GM12878 (cell line): Measurements from ENCODE around the gene WHRN. TPM values are rescaled to one million over a fixed set of nuclear protein-coding genes. Genes with fewer than 3 reads are reported as not detected.
A peak's percentile ranks its signal among the peaks of the same experiment; 100 is the strongest.

Experiments
- ATAC-seq: fragments of 200-7000 bp; cut with Tn5 transposase; 3 replicates; pipeline ENCODE4 v1.9.1; 2020; ENCODE audit warnings: mild to moderate bottlenecking, moderate library complexity
- BruUV-seq: library from RNA; stranded (reverse); fragments of 400-500 nt; replicated peaks from 2 replicates; lab custom pipeline; 2021; lab: Mats Ljungman, UMichigan
- CTCF ChIA-PET: fragments of 300-600 bp; sonication (Branson Sonifier 250); formaldehyde crosslinking; extraction: SDS; loops from one replicate; lab custom pipeline; 2021; ENCODE audit warnings: inconsistent platforms; lab: Yijun Ruan, JAX
- POLR2A ChIA-PET: fragments of 350-600 bp; formaldehyde crosslinking; extraction: SDS; loops from one replicate; lab custom pipeline; 2021; ENCODE audit warnings: inconsistent platforms; lab: Charles Lee
- RAD21 ChIA-PET: fragments of 300-600 bp; sonication (Branson Sonifier 250); formaldehyde crosslinking; loops from one replicate; lab custom pipeline; 2023; ENCODE audit warnings: antibody characterized with exemption; ENCODE audit not compliant: unreplicated experiment; lab: Charles Lee
- SMC1A ChIA-PET: fragments of 300-600 bp; sonication (Branson Sonifier 250); formaldehyde crosslinking; loops from one replicate; lab custom pipeline; 2023; ENCODE audit not compliant: unreplicated experiment, uncharacterized antibody; lab: Charles Lee
- DNase-seq: peaks from one replicate; pipeline ENCODE4 v3.0.0-alpha.2; 2011; ENCODE audit warnings: low read depth, low spot score
- FAIRE-seq: peaks from 3 replicates; lab custom pipeline; 2011; peaks lifted over from hg19 to GRCh38; lab: Jason Lieb, UNC
- H2AFZ ChIP-seq: 2 replicates; pipeline ENCODE4 v1.6.0; 2011; ENCODE audit warnings: low read depth, low read length, control low read depth; ENCODE audit not compliant: control insufficient read depth
- H3K27ac ChIP-seq: 2 replicates; pipeline ENCODE4 v1.5.1; 2011; ENCODE audit warnings: control low read depth; ENCODE audit not compliant: control insufficient read depth, insufficient read depth
- H3K27me3 ChIP-seq, 2 experiments: replicated peaks in 1 of 2; 2 replicates each; pipeline versions ENCODE4 v1.6.0 to v1.6.1; 2011; ENCODE audit warnings: low read length in 1 of 2; ENCODE audit not compliant: control insufficient read depth in 2 of 2, insufficient read depth in 2 of 2
- H3K36me3 ChIP-seq, 2 experiments: 2 replicates each; pipeline ENCODE4 v1.5.1; 2011; ENCODE audit warnings: low read length in 1 of 2; ENCODE audit not compliant: control insufficient read depth in 2 of 2, insufficient read depth in 2 of 2
- H3K4me1 ChIP-seq: 2 replicates; pipeline ENCODE4 v1.6.1; 2011; ENCODE audit warnings: mild to moderate bottlenecking, low read length, moderate library complexity, mixed read lengths; ENCODE audit not compliant: control insufficient read depth, insufficient read depth
- H3K4me2 ChIP-seq: 2 replicates; pipeline ENCODE4 v1.6.0; 2011; ENCODE audit warnings: control low read depth; ENCODE audit not compliant: control insufficient read depth, insufficient read depth
- H3K4me3 ChIP-seq: fragments of 200-600 bp; sonication (generic); 2 replicates; pipeline ENCODE4 v1.5.1; 2016
- H3K79me2 ChIP-seq: 2 replicates; pipeline ENCODE4 v1.6.0; 2011; ENCODE audit warnings: low read length; ENCODE audit not compliant: control insufficient read depth, insufficient read depth
- H3K9ac ChIP-seq: 2 replicates; pipeline ENCODE4 v1.8.0; 2011; ENCODE audit warnings: low read length, control low read depth, mixed read lengths; ENCODE audit not compliant: control insufficient read depth, insufficient read depth
- H3K9me3 ChIP-seq: replicated peaks from 3 replicates; pipeline ENCODE4 v1.5.1; 2011; ENCODE audit warnings: mild to moderate bottlenecking, low read length; ENCODE audit not compliant: control insufficient read depth, insufficient read depth
- H4K20me1 ChIP-seq: 2 replicates; pipeline ENCODE4 v1.6.0; 2011; ENCODE audit not compliant: control insufficient read depth, insufficient read depth
- ASH2L ChIP-seq: fragments of 300-600, 200-600 bp; sonication (generic); IDR thresholded peaks from 2 replicates; pipeline ENCODE4 v1.6.1; 2017; ENCODE audit warnings: low read depth, mild to moderate bottlenecking, borderline replicate concordance
- BRCA1 ChIP-seq: IDR thresholded peaks from 2 replicates; pipeline ENCODE4 v1.6.1; 2011; ENCODE audit warnings: low read depth, low read length, improper control_type of control experiment
- CBX3 ChIP-seq: fragments of 200-600 bp; sonication (generic); IDR thresholded peaks from 2 replicates; pipeline ENCODE4 v1.6.1; 2016; ENCODE audit warnings: low read depth, borderline replicate concordance
- HSF1 ChIP-seq: fragments of 150-350 bp; IDR thresholded peaks from 2 replicates; pipeline ENCODE4 v1.6.1; 2014; ENCODE audit warnings: mild to moderate bottlenecking, low read depth, low read length
- IKZF1 ChIP-seq: fragments of 450-650 bp; conservative IDR thresholded peaks from 2 replicates; pipeline ENCODE4 v1.6.1; 2017; ENCODE audit warnings: antibody characterized with exemption, mild to moderate bottlenecking
- JUNB ChIP-seq: IDR thresholded peaks from 2 replicates; pipeline ENCODE4 v1.6.1; 2016; ENCODE audit warnings: antibody characterized with exemption, mild to moderate bottlenecking
- LARP7 ChIP-seq: fragments of 450-650 bp; IDR thresholded peaks from 2 replicates; pipeline ENCODE4 v1.6.1; 2017; ENCODE audit warnings: mild to moderate bottlenecking
- MXI1 ChIP-seq: fragments of 150-350 bp; IDR thresholded peaks from 2 replicates; pipeline ENCODE4 v1.6.1; 2011; ENCODE audit warnings: low read depth, mild to moderate bottlenecking, inconsistent platforms, low read length, improper control_type of control experiment
- NFYA ChIP-seq: IDR thresholded peaks from 2 replicates; pipeline ENCODE4 v1.6.1; 2011; ENCODE audit warnings: low read depth, mild to moderate bottlenecking, low read length, improper control_type of control experiment, borderline replicate concordance
- NR2F1 ChIP-seq: fragments of 450-650 bp; conservative IDR thresholded peaks from 2 replicates; pipeline ENCODE4 v1.6.1; 2017; ENCODE audit warnings: mild to moderate bottlenecking
- PAX5 ChIP-seq: IDR thresholded peaks from 2 replicates; pipeline ENCODE4 v1.6.1; 2011; ENCODE audit warnings: low read depth, low read length, borderline replicate concordance
- POLR2AphosphoS2 ChIP-seq: IDR thresholded peaks from 2 replicates; pipeline ENCODE4 v1.6.1; 2011; ENCODE audit warnings: low read depth, mild to moderate bottlenecking, low read length, improper control_type of control experiment, moderate library complexity
- STAT1 ChIP-seq: fragments of 450-650 bp; conservative IDR thresholded peaks from 2 replicates; pipeline ENCODE4 v1.6.1; 2014; ENCODE audit warnings: antibody characterized with exemption, mild to moderate bottlenecking
- STAT3 ChIP-seq: IDR thresholded peaks from 2 replicates; pipeline ENCODE4 v1.6.1; 2011; ENCODE audit warnings: low read depth, low read length, improper control_type of control experiment
- ZNF207 ChIP-seq: fragments of 450-650 bp; IDR thresholded peaks from 2 replicates; pipeline ENCODE4 v1.6.1; 2014; ENCODE audit warnings: antibody characterized with exemption, mild to moderate bottlenecking, borderline replicate concordance
- ZNF24 ChIP-seq: fragments of 450-650 bp; IDR thresholded peaks from 2 replicates; pipeline ENCODE4 v1.6.1; 2017; ENCODE audit warnings: antibody characterized with exemption, mild to moderate bottlenecking
- ZNF274 ChIP-seq: IDR thresholded peaks from one replicate; pipeline ENCODE4 v1.8.0; 2011; ENCODE audit not compliant: insufficient read length, insufficient read depth
- ZNF622 ChIP-seq: fragments of 450-650 bp; IDR thresholded peaks from 2 replicates; pipeline ENCODE4 v1.6.1; 2017; ENCODE audit warnings: mild to moderate bottlenecking, inconsistent platforms
- WGBS: methylation state at CpG from one replicate; pipeline ENCODE4 v1.1.6; 2016; ENCODE audit warnings: low lambda C conversion rate; ENCODE audit not compliant: insufficient replicate concordance, insufficient coverage; ENCODE audit errors: missing lambda C conversion rate; 5-methylcytosine and 5-hydroxymethylcytosine counted together
- in situ Hi-C: fragments of 300-500 bp; cut with MboI; formaldehyde crosslinking; loops from 9 replicates; pipeline ENCODE4 v1.14.3; 2018; ENCODE audit warnings: mixed read lengths
- intact Hi-C: fragments of 100-400 bp; cut with micrococcal nuclease; formaldehyde crosslinking; loops from one replicate; pipeline ENCODE4 v1.14.2; 2022; ENCODE audit not compliant: unreplicated experiment
- polyA plus RNA-seq, 11 experiments: library from polyadenylated mRNA; depleted of rRNA in 4 of 11; unstranded in 6 of 11; stranded (reverse) in 5 of 11; fragments of >200 nt; fragmentation: Nextera tagmentation in 4 of 11; fragmentation: Illumina TruSeq in 1 of 11; extraction: Ambion mirVana in 4 of 11; extraction: Trizol in 1 of 11; gene quantifications; 1 replicate in 1 of 11; 2 replicates in 10 of 11; pipeline versions ENCODE4 v1.2.1 to v1.2.3, GENCODE V29; 2011 to 2016; ENCODE audit warnings: inconsistent platforms in 2 of 11, missing spikeins in 2 of 11, low read depth in 1 of 11
- total RNA-seq, 4 experiments: library from RNA; depleted of rRNA in 3 of 4; stranded (reverse); fragments of >200 nt in 3 of 4; fragmentation: Illumina TruSeq in 1 of 4; extraction: Trizol in 1 of 4; gene quantifications; 2 replicates each; pipeline versions ENCODE4 v1.2.1 to v1.2.3, GENCODE V29; 2013 to 2021
- TF ChIP-seq, protein P1 (sequence below): fragments of 150-350 bp; IDR thresholded peaks from 2 replicates; pipeline ENCODE4 v1.6.1; 2016; ENCODE audit warnings: low read depth, low read length

WHRN gene
- total and polyA plus RNA-seq, 10 of the 15 experiments (the other 5 are each of a cell fraction or from before 2014, with no cell fraction given), result 0.04 to 18.2 (median 0.68) TPM; not detected in 1

- POLR2A ChIA-PET, result interaction anchor here (0.6 to 1.5 kb wide), 9 partner anchors 17 to 166 kb away, joined by 3 to 4 read pairs (median 3); partner anchors contain the start of genes ATP6V1G1 and TMEM268
- H3K9ac ChIP-seq, result no peak overlapping the region
- peak; percentile 87 for ATAC-seq
- in situ Hi-C loops (no loop called here), intact Hi-C loops (loop anchor here (10.0 kb wide), 1 partner anchor 1046 kb away; the partner anchor contains the start of gene ALAD)
- no peaks in the 10 kb centered on the region for H3K36me3 ChIP-seq
- RAD21 ChIA-PET, result interaction anchor here (0.7 to 2.2 kb wide), 11 partner anchors 12 to 203 kb away, joined by 3 to 7 read pairs (median 4); partner anchors contain the start of gene AKNA
- peak; percentile 23 for FAIRE-seq
- no peak overlapping the region for H2AFZ ChIP-seq
- H4K20me1 ChIP-seq, result no peaks in the 10 kb centered on the region
- H3K4me2 ChIP-seq, result no peak overlapping the region; the same call in 1 of the 2 replicates
- no peaks in the 10 kb centered on the region for H3K79me2 ChIP-seq
- BruUV-seq, result no TSS peak
- H3K27ac ChIP-seq, result no peak overlapping the region
- no peaks in the 10 kb centered on the region for H3K9me3 ChIP-seq
- H3K27me3 ChIP-seq, result no peaks in the 10 kb centered on the region; a peak in 1 of 4 replicates
- WGBS, result 40% methylated on average over 12 of the region's 12 CpGs
- CTCF ChIA-PET, result interaction anchor here (0.5 to 3.3 kb wide), 14 partner anchors 10 to 370 kb away, joined by 3 to 20 read pairs (median 4); no protein-coding TSS in a partner anchor
- peaks cover 17% of the 10 kb centered on the region for H3K4me1 ChIP-seq
- H3K4me3 ChIP-seq, result no peak overlapping the region
- SMC1A ChIA-PET, result interaction anchor here (0.8 to 4.2 kb wide), 20 partner anchors 10 to 202 kb away, joined by 3 to 41 read pairs (median 4); partner anchors contain the start of genes AKNA and ATP6V1G1
- DNase-seq, result peak; percentile 11
- TF ChIP-seq ASH2L (no peak), NFYA (no peak), ZNF24 (no peak), STAT3 (no peak), BRCA1 (no peak), ZNF622 (no peak), NR2F1 (no peak), CBX3 (no peak), IKZF1 (peak; percentile 56; the same call in 1 of the 2 replicates), MXI1 (no peak), JUNB (no peak), STAT1 (no peak), LARP7 (no peak), POLR2AphosphoS2 (no peak), HSF1 (no peak), PAX5 (peak; percentile 86; the same call in 1 of the 2 replicates), ZNF207 (no peak), ZNF274 (no peak)
- TF ChIP-seq, protein P1, sequence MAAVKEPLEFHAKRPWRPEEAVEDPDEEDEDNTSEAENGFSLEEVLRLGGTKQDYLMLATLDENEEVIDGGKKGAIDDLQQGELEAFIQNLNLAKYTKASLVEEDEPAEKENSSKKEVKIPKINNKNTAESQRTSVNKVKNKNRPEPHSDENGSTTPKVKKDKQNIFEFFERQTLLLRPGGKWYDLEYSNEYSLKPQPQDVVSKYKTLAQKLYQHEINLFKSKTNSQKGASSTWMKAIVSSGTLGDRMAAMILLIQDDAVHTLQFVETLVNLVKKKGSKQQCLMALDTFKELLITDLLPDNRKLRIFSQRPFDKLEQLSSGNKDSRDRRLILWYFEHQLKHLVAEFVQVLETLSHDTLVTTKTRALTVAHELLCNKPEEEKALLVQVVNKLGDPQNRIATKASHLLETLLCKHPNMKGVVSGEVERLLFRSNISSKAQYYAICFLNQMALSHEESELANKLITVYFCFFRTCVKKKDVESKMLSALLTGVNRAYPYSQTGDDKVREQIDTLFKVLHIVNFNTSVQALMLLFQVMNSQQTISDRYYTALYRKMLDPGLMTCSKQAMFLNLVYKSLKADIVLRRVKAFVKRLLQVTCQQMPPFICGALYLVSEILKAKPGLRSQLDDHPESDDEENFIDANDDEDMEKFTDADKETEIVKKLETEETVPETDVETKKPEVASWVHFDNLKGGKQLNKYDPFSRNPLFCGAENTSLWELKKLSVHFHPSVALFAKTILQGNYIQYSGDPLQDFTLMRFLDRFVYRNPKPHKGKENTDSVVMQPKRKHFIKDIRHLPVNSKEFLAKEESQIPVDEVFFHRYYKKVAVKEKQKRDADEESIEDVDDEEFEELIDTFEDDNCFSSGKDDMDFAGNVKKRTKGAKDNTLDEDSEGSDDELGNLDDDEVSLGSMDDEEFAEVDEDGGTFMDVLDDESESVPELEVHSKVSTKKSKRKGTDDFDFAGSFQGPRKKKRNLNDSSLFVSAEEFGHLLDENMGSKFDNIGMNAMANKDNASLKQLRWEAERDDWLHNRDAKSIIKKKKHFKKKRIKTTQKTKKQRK, result no peak
Observed at GRCh38 chr9:114450833-114451706, 54.2 kb downstream of the WHRN start.
